ENCODE results near the gene MCOLN2.
"Not testable (repeated sequence)": the region's sequence is repeated elsewhere in the genome, so short reads cannot be mapped to it uniquely, and the experiment has no call there.

MCOLN2 gene

GRCh38 chr1:84996846-84997666 lies at the start of gene MCOLN2:
Gene MCOLN2, minus strand, starts transcription at chr1:84997113. Its CDS starts 241 bp downstream, at chr1:84996872.
- DNase-seq (ENCODE audit: low spot score) = no peak

- no peak for DNase-seq (ENCODE audit: low spot score)
Observed at GRCh38 chr1:85042413-85042812, 45.5 kb upstream of the MCOLN2 start.

DNA sequence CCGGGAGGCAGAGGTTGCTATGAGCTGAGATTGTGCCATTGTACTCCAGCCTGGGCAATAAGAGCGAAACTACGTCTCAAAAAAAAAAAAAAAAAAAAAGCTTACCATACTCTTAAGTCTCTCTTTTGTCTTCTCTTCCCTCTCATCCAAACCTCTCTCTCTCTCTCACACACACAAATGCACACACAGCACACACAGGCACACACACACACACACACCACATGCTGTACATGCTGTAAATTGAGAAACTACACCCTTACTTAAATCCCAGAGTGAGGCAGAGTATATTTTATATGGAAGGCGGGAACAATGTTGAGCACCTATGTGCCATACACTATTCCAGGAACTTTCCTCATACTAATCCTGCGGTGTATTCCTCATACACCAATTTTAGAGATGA lies 44.9 kb upstream of the MCOLN2 start:
- DNase-seq (ENCODE audit: low spot score) = no peak

GRCh38 chr1:85033221-85033620 lies 36.3 kb upstream of the MCOLN2 start:
- DNase-seq (ENCODE audit: low spot score) = no peak

DNA sequence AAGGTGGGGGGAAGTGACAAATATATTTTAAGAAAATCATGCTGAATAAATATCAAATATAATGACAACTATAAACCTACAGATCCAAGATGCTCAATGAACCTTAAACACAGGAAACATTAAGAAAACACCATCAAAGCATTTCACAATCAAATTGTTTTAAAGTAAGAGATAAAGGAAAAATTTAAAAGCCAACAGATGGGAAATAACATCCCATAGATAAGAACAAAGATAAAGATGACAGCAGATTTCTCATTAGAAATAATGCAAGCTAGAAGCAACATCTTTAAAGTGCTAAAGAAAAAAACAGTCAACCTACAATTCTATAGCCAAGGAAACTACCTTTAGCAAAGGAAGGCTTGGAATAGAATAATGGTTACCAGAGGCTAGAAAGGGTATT lies 33.6 kb upstream of the MCOLN2 start:
- DNase-seq (ENCODE audit: low spot score) = no peak

GRCh38 chr1:85028151-85028550 lies 31.2 kb upstream of the MCOLN2 start:
- no peak for DNase-seq (ENCODE audit: low spot score)

DNA sequence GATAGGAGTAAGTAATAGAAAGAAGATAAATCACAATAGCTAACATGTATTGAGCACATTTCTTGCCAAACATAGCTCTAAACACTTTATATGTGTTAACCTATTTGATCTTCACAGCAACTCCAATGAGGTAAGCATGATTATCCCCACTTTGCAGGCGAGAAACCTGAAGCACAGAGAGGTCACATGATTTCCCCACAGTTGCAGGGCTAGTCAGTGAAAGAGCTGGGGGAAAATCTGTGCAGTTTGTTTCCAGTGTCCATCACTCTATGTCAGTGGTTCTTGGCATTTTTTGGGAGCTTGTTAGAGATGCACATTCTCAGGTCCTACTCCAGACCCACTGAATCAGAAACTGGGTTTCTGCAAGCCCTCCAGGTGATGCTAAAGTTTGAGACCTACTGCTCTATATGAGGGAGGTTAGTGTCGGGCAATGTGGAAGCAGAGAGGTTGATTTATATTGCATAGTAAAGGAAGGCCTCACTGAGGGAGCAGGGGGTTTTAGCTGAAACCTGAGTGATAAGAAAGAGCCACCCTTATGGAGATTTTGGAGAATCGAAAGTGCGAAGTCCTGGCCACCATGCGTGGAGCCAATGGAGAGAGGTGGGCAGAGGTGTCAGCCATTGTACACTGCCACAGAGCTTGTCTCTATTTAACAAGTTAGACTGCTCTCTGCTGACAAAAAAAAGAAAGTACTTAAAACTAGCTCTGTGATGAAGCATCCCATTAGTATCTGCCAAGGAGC lies 30.5 kb upstream of the MCOLN2 start:
- no peak for DNase-seq (ENCODE audit: low spot score)

DNA sequence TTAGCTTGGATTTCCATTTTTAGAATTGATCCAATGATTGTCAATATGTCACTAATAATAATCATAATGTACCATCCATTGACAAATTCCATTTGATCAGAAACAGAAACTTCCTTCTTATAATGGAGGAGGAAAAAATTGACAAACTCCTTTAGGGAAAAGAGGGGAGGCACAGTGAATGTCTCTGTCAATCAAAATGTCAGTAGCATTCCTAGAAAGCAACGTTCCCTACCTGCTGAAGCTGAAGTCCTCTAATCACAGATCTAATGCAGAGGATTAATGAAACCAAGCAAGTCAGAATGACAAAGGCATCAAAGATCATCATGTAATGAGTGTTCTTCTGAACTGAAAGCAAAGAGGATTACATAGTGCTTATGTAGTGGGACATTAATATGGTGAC lies 29.0 kb upstream of the MCOLN2 start:
- DNase-seq (ENCODE audit: low spot score) = no peak

DNA sequence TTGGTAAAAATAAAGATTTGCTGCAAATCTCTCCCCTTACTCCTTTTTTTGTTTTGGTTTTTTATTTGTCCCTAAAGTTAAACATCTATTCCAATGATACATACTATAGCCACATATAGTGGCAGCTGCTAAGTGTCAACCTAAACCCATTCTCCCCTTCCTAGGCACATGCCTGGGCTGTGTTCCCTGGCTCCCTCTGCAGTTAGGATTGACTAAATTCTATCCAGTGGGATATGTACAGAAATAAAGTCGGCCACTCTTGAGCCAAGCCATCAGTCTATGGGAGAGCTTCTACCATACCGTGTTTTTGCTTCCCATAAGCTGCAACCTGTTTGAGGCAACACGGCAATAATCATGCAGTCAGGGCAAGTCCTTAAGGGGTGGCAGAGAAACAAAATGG lies 27.8 kb upstream of the MCOLN2 start:
- no peak for DNase-seq (ENCODE audit: low spot score)

DNA sequence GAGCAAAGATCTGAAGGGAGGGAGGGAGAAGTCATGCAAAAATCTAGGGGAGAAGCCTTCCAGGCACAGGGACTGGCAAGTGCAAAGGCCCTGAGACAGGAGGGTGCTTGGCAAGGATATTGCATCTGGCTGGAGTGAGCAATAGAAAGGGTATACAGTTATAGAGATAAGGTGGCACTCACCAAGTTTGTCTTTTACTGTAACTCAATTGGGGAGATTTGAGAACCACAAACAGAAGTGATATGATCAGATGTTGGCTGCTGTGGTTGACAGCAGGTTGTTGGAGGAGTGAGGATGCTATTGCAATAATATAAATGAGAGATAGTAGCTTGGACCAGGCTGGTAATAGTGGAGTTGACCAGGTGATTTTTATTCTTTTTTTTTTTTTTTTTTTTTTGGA lies 25.8 kb upstream of the MCOLN2 start:
- DNase-seq (ENCODE audit: low spot score) = no peak

- DNase-seq (ENCODE audit: low spot score) = no peak
Observed at GRCh38 chr1:85019994-85020393, 23.1 kb upstream of the MCOLN2 start.

GRCh38 chr1:85015826-85016225 lies 18.9 kb upstream of the MCOLN2 start:
- DNase-seq (ENCODE audit: low spot score) = no peak

GRCh38 chr1:85005641-85006040 lies 8.7 kb upstream of the MCOLN2 start:
- DNase-seq (ENCODE audit: low spot score) = not testable (repeated sequence)

GRCh38 chr1:85001742-85002141 lies 4.8 kb upstream of the MCOLN2 start:
- DNase-seq (ENCODE audit: low spot score) = no peak

DNA sequence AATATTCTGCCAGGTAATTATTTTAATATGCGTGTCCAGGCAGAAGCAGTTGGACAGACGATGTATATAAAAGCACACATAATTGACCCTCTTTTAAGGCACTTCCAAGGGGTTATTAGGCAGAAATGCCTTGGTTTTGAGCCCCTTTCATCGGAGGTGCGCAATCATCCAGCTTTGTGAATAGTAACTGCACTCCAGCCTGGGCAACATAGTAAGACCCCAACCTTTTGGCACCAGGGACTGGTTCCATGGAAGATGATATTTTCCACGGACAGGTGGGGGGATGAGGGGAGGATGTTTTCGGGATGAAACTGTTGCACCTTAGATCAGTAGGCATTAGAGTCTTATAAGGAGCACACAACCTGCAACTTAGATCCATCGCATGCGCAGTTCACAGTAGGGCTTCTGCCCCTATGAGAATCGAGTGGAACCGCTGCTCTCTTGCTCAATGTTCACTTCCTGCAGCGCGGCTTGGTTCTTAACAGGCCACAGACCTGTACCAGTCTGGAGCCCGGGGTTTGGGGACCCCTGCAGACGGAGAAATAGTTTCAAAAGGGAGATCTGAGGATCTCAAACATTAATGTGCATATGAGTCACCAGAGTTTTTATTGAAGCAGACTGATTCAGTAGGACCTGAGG lies 1.8 kb upstream of the MCOLN2 start:
- no peak for DNase-seq (ENCODE audit: low spot score)

DNA sequence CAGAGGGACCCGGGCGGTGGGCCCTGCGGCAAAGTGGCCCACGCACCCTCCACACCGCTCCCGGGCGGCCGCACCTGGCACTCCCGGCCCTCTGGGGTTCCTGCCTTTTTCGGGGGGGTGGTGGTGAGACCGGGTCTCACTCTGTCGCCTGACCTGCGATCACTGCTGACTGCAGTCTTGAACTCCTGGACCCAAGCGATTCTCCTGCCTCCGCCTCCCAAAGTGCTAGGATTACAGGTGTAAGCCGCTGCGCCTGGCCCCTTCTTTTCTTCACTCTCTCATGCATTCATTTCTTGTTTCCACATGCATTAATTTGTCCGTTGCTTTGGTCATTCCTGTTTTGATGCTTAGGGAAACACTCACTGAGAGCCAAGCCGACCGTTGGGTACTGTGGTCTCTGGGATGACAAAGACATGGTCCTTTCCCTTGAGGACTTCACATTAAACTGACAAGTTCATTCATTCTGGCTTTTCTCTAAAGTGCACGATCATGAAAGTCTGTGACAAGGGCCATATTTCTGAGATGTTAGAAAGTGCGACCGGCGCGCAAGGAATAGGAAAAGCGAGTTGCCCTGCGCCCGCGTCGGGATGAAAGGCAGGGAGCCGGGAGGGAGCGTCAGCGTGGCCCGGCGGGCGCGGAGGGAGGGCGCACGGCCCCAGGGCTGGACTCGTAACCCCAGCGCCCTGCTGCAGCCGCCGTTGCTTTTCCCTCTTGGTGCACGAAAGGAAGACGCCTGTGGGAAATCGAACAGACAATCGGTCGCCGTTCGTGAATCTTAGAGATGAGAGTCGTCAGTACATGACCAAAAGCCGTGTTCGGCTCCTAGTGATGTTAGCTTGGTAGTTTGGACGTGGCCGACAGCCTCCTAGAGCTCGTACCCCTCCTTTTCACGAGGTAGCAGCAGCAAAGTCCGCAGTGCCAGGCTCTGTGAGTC lies 1.0 kb upstream of the MCOLN2 start:
- no peak for DNase-seq (ENCODE audit: low spot score)

DNA sequence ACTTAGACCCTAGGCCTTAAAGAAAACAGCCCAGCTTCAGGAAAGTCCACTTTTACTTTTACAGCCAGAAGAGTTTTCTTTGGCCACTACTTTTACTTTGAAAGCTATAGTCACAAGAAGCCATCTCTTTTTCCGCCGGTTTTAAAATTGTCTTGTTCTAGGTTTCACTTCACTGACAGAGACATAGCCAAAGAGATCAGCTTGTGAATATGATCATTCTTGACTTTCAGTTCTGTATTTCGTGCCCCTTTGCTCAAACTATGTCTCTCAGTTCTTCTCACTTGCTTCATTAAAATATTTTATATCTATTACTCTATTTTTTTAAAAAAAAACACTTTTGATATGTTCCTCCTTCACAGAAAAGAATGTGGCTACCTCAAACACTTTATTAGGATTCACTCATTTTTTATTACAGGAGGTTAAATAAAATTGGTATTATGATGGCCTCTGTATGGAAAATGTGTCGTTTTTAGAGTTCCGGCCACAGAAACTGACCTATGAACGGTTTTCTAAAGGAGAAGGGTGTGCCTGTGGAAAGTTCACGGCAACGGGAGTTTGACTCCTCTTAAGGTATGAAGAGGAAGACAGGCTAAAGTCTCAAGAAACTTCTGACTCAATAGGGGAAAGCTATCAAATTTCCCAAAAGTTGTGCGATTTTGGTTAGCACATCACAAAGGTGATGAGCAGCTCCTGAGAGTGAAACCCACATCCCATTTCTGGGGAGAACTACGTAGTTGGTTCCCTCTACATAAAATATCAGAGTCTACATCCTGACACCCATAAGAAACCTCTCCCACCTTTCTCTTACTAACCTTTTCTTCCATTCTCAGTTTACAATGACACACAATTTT lies 1.2 kb downstream of the MCOLN2 start:
- DNase-seq (ENCODE audit: low spot score) = no peak

GRCh38 chr1:84991097-84991920 lies 5.6 kb downstream of the MCOLN2 start:
- DNase-seq (ENCODE audit: low spot score) = no peak

DNA sequence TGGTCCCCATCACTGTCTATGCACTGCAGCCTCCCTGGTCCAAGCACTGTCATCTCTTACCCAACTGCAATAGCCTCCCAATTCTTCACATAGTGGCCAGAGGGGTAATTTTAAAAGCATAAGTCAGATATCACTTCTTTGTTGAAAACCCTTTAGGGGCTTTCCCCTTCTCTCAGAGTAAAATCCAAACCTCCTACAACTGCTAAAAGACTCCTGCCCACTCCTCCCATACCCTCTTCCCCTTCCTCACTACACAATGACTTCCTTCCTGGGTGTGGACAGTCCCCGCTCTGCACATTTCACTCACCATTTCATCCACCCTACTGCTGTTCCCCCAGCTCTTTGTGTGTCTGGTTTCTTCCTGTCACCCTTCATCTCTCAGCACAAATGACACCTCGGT lies 8.3 kb downstream of the MCOLN2 start:
- no peak for DNase-seq (ENCODE audit: low spot score)

DNA sequence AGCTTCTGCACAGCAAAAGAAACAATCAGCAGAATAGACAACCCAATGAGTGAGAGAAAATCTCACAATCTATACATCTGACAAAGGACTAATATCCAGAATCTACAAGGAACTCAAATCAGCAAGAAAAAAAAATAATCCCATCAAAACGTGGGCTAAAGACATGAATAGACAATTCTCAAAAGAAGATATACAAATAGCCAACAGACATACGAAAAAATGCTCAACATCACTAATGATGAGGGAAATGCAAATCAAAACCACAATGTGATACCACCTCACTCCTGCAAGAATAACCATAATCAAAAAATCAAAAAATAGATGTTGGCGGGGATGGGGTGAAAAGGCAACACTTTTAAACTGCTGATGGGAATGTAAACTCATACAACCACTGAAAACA lies 10.4 kb downstream of the MCOLN2 start:
- not testable (repeated sequence) for DNase-seq (ENCODE audit: low spot score)

Measured in putamen (tissue), 1 donor.